Measurements from ENCODE around the gene GTF3C5. TPM values are rescaled to one million over a fixed set of nuclear protein-coding genes. Genes with fewer than 3 reads are reported as not detected.

Gene GTF3C5
- total RNA-seq, 1 donor from 2014 or later = 65.1 TPM

- Mint-ChIP-seq H3K4me1 (ENCODE audit: unreplicated experiment) (peaks cover 46% of the 10 kb centered on the region), H3K4me3 (ENCODE audit: unreplicated experiment) (no peak overlapping the region), H3K27ac (ENCODE audit: unreplicated experiment) (peak overlapping the region; percentile 83), H3K27me3 (ENCODE audit: unreplicated experiment) (no peaks in the 10 kb centered on the region), H3K36me3 (ENCODE audit: unreplicated experiment) (peaks cover 45% of the 10 kb centered on the region), H3K9me3 (ENCODE audit: unreplicated experiment) (no peaks in the 10 kb centered on the region)
- DNase-seq (ENCODE audit: extremely low spot score, unreplicated experiment) = no peak
- TF ChIP-seq CTCF (IDR thresholded peaks at IDR 0.05) = no peak
Observed at GRCh38 chr9:133054194-133054890, 23.5 kb downstream of the GTF3C5 start.

GRCh38 chr9:133054966-133055365 is 24.2 kb downstream of the GTF3C5 start:
- DNase-seq (ENCODE audit: extremely low spot score, unreplicated experiment) = peak; percentile 91
- Mint-ChIP-seq H3K4me1 (ENCODE audit: unreplicated experiment) (peaks cover 48% of the 10 kb centered on the region), H3K9me3 (ENCODE audit: unreplicated experiment) (no peaks in the 10 kb centered on the region), H3K27ac (ENCODE audit: unreplicated experiment) (peak overlapping the region; percentile 83), H3K4me3 (ENCODE audit: unreplicated experiment) (no peak overlapping the region), H3K36me3 (ENCODE audit: unreplicated experiment) (peaks cover 40% of the 10 kb centered on the region), H3K27me3 (ENCODE audit: unreplicated experiment) (no peaks in the 10 kb centered on the region)
- TF ChIP-seq CTCF (IDR thresholded peaks at IDR 0.05) = no peak

- DNase-seq (ENCODE audit: extremely low spot score, unreplicated experiment) = no peak
Observed at GRCh38 chr9:133055788-133056420, 25.1 kb downstream of the GTF3C5 start.

GRCh38 chr9:133056533-133056932 is 25.7 kb downstream of the GTF3C5 start:
- Mint-ChIP-seq H3K4me3 (ENCODE audit: unreplicated experiment) (no peak overlapping the region), H3K4me1 (ENCODE audit: unreplicated experiment) (peaks cover 57% of the 10 kb centered on the region), H3K27me3 (ENCODE audit: unreplicated experiment) (no peaks in the 10 kb centered on the region), H3K27ac (ENCODE audit: unreplicated experiment) (no peak overlapping the region), H3K9me3 (ENCODE audit: unreplicated experiment) (no peaks in the 10 kb centered on the region), H3K36me3 (ENCODE audit: unreplicated experiment) (peaks cover 35% of the 10 kb centered on the region)
- DNase-seq (ENCODE audit: extremely low spot score, unreplicated experiment) = no peak
- TF ChIP-seq CTCF (IDR thresholded peaks at IDR 0.05) = no peak

More at GRCh38 chr9:133055788-133056420, 25.1 kb downstream of the GTF3C5 start:
- no peaks in the 10 kb centered on the region for H3K27me3 Mint-ChIP-seq (ENCODE audit: unreplicated experiment)
- H3K9me3 Mint-ChIP-seq (ENCODE audit: unreplicated experiment) = no peaks in the 10 kb centered on the region
- H3K4me3 Mint-ChIP-seq (ENCODE audit: unreplicated experiment) = no peak overlapping the region
- TF ChIP-seq CTCF (IDR thresholded peaks at IDR 0.05) = no peak
- peak overlapping the region; percentile 27 for H3K27ac Mint-ChIP-seq (ENCODE audit: unreplicated experiment)
- H3K4me1 Mint-ChIP-seq (ENCODE audit: unreplicated experiment) = peaks cover 51% of the 10 kb centered on the region
- H3K36me3 Mint-ChIP-seq (ENCODE audit: unreplicated experiment) = peaks cover 36% of the 10 kb centered on the region

GRCh38 chr9:133057006-133057405 is 26.2 kb downstream of the GTF3C5 start:
- Mint-ChIP-seq H3K27ac (ENCODE audit: unreplicated experiment) (no peak overlapping the region), H3K4me1 (ENCODE audit: unreplicated experiment) (peaks cover 57% of the 10 kb centered on the region), H3K27me3 (ENCODE audit: unreplicated experiment) (no peaks in the 10 kb centered on the region), H3K4me3 (ENCODE audit: unreplicated experiment) (no peak overlapping the region), H3K9me3 (ENCODE audit: unreplicated experiment) (no peaks in the 10 kb centered on the region), H3K36me3 (ENCODE audit: unreplicated experiment) (peaks cover 35% of the 10 kb centered on the region)
- DNase-seq (ENCODE audit: extremely low spot score, unreplicated experiment) = no peak
- no peak for TF ChIP-seq CTCF (IDR thresholded peaks at IDR 0.05)

Data from osteocyte (in vitro differentiated cells).